ENCODE results near the gene IL22RA1.

The IL22RA1 gene

GRCh38 chr1:24091971-24092482, 50.9 kb downstream of the IL22RA1 start:
- Histone ChIP-seq H4K20me1 (ENCODE audit: insufficient read depth) (no peaks in the 10 kb centered on the region), H3K27ac (no peak overlapping the region), H3K27me3 (ENCODE audit: insufficient read depth, low read depth) (no peaks in the 10 kb centered on the region), H3K9ac (no peak overlapping the region), H3K4me2 (no peak overlapping the region), H2AFZ (ENCODE audit: low read depth) (no peak overlapping the region), H3K79me2 (ENCODE audit: insufficient read depth, low read depth) (no peaks in the 10 kb centered on the region), H3K36me3 (ENCODE audit: insufficient read depth) (no peaks in the 10 kb centered on the region), H3K4me3 (IDR thresholded peaks at IDR 0.05; ENCODE audit: insufficient read depth, low read depth, low read length) (no peak overlapping the region), H3K4me1 (ENCODE audit: low read depth, poor library complexity, severe bottlenecking) (no peaks in the 10 kb centered on the region)
- no peak for TF ChIP-seq CTCF (conservative IDR thresholded peaks at IDR 0.05; ENCODE audit: low read depth, low read length)

- H3K4me2 ChIP-seq, result no peak overlapping the region
- H2AFZ ChIP-seq (ENCODE audit: low read depth), result no peak overlapping the region
- no peaks in the 10 kb centered on the region for H3K4me1 ChIP-seq (ENCODE audit: low read depth, poor library complexity, severe bottlenecking)
- H3K79me2 ChIP-seq (ENCODE audit: insufficient read depth, low read depth), result no peaks in the 10 kb centered on the region
- no peaks in the 10 kb centered on the region for H3K36me3 ChIP-seq (ENCODE audit: insufficient read depth)
- 0 out of 2 replicates have a peak, but pooled peaks cover 4% of the 10 kb centered on the region for H3K27me3 ChIP-seq (ENCODE audit: insufficient read depth, low read depth)
- H3K9ac ChIP-seq, result no peak overlapping the region
- no peak for TF ChIP-seq CTCF (conservative IDR thresholded peaks at IDR 0.05; ENCODE audit: low read depth, low read length)
- H3K4me3 ChIP-seq (IDR thresholded peaks at IDR 0.05; ENCODE audit: insufficient read depth, low read depth, low read length), result no peak overlapping the region
- H3K27ac ChIP-seq, result no peak overlapping the region
- H4K20me1 ChIP-seq (ENCODE audit: insufficient read depth), result no peaks in the 10 kb centered on the region
Measured at GRCh38 chr1:24090736-24091135, 52.2 kb downstream of the IL22RA1 start.

- H3K27ac ChIP-seq, result no peak overlapping the region
Measured at GRCh38 chr1:24089743-24090555, 53.0 kb downstream of the IL22RA1 start.

GRCh38 chr1:24089027-24089742, 53.8 kb downstream of the IL22RA1 start:
- H3K4me3 ChIP-seq (IDR thresholded peaks at IDR 0.05; ENCODE audit: insufficient read depth, low read depth, low read length), result no peak overlapping the region
- no peaks in the 10 kb centered on the region for H3K4me1 ChIP-seq (ENCODE audit: low read depth, poor library complexity, severe bottlenecking)
- no peaks in the 10 kb centered on the region for H4K20me1 ChIP-seq (ENCODE audit: insufficient read depth)
- no peak for TF ChIP-seq CTCF (conservative IDR thresholded peaks at IDR 0.05; ENCODE audit: low read depth, low read length)
- no peaks in the 10 kb centered on the region for H3K79me2 ChIP-seq (ENCODE audit: insufficient read depth, low read depth)
- H3K27ac ChIP-seq, result no peak overlapping the region
- no peaks in the 10 kb centered on the region for H3K36me3 ChIP-seq (ENCODE audit: insufficient read depth)
- 0 out of 2 replicates have a peak, but pooled peaks cover 4% of the 10 kb centered on the region for H3K27me3 ChIP-seq (ENCODE audit: insufficient read depth, low read depth)
- H2AFZ ChIP-seq (ENCODE audit: low read depth), result no peak overlapping the region
- H3K4me2 ChIP-seq, result no peak overlapping the region
- no peak overlapping the region for H3K9ac ChIP-seq

More at GRCh38 chr1:24089743-24090555, 53.0 kb downstream of the IL22RA1 start:
- Histone ChIP-seq H3K4me1 (ENCODE audit: low read depth, poor library complexity, severe bottlenecking) (no peaks in the 10 kb centered on the region), H3K79me2 (ENCODE audit: insufficient read depth, low read depth) (no peaks in the 10 kb centered on the region), H3K27me3 (ENCODE audit: insufficient read depth, low read depth) (0 out of 2 replicates have a peak, but pooled peaks cover 4% of the 10 kb centered on the region), H4K20me1 (ENCODE audit: insufficient read depth) (no peaks in the 10 kb centered on the region), H2AFZ (ENCODE audit: low read depth) (no peak overlapping the region), H3K4me2 (no peak overlapping the region), H3K4me3 (IDR thresholded peaks at IDR 0.05; ENCODE audit: insufficient read depth, low read depth, low read length) (no peak overlapping the region), H3K36me3 (ENCODE audit: insufficient read depth) (no peaks in the 10 kb centered on the region), H3K9ac (no peak overlapping the region)
- TF ChIP-seq CTCF (conservative IDR thresholded peaks at IDR 0.05; ENCODE audit: low read depth, low read length), result no peak

All from KMS-11 (cell line).